SK-N-SH (cell line): ENCODE measurements around the gene COP1. TPM values are rescaled to one million over a fixed set of nuclear protein-coding genes. Genes with fewer than 3 reads are reported as not detected.

Experiments
- CTCF ChIA-PET: fragments of 300-600, 350-600 bp; formaldehyde crosslinking; extraction: SDS; loops from one replicate; lab custom pipeline; 2021; lab: Yijun Ruan, JAX
- POLR2A ChIA-PET: fragments of 350-600 bp; sonication (Branson Sonifier 250); formaldehyde crosslinking; extraction: SDS; loops from one replicate; lab custom pipeline; 2020; ENCODE audit warnings: antibody characterized with exemption, inconsistent platforms; lab: Yijun Ruan, JAX
- DNase-seq: peaks from one replicate; pipeline ENCODE4 v3.0.0; 2012
- H2AFZ ChIP-seq: fragments of 200-600 bp; sonication (generic); 2 replicates; pipeline ENCODE4 v1.8.1; 2016; ENCODE audit warnings: antibody characterized with exemption, mild to moderate bottlenecking, low read depth
- H3F3A ChIP-seq: fragments of 200-600 bp; sonication (generic); replicated peaks from 2 replicates; pipeline ENCODE3; 2016; ENCODE audit warnings: antibody characterized with exemption, mild to moderate bottlenecking; ENCODE audit not compliant: insufficient read depth
- H3K27ac ChIP-seq, 2 experiments: fragments of 200-500 bp in 1 of 2; fragments of 200-600 bp in 1 of 2; sonication (Bioruptor generic) in 1 of 2; sonication (generic), shearing (Covaris generic) in 1 of 2; 2 replicates each; pipeline versions ENCODE4 v1.5.1 to v1.6.1; 2014 to 2016; ENCODE audit warnings: low read depth in 2 of 2, inconsistent platforms in 1 of 2, low read length in 1 of 2, mild to moderate bottlenecking in 1 of 2, mixed read lengths in 1 of 2
- H3K27me3 ChIP-seq: fragments of 200-600 bp; sonication (generic), shearing (Covaris generic); 2 replicates; pipeline ENCODE4 v1.6.1; 2016; ENCODE audit warnings: mixed run types; ENCODE audit not compliant: insufficient read depth
- H3K36me3 ChIP-seq, 2 experiments: fragments of 200-500 bp in 1 of 2; fragments of 200-600 bp in 1 of 2; sonication (Bioruptor generic) in 1 of 2; sonication (generic) in 1 of 2; replicated peaks in 1 of 2; 2 replicates each; pipeline versions ENCODE3 to v1.5.1; 2014 to 2016; ENCODE audit warnings: low read length in 1 of 2, mild to moderate bottlenecking in 1 of 2; ENCODE audit not compliant: insufficient read depth in 2 of 2, control insufficient read depth in 1 of 2
- H3K4me1 ChIP-seq, 2 experiments: fragments of 200-500 bp in 1 of 2; fragments of 200-600 bp in 1 of 2; sonication (Bioruptor generic) in 1 of 2; sonication (generic), shearing (Covaris generic) in 1 of 2; 2 replicates each; pipeline versions ENCODE4 v1.5.1 to v1.6.1; 2014 to 2016; ENCODE audit warnings: low read depth in 1 of 2, low read length in 1 of 2, mixed run types in 1 of 2; ENCODE audit not compliant: insufficient read depth in 2 of 2, control insufficient read depth in 1 of 2
- H3K4me2 ChIP-seq: fragments of 200-600 bp; sonication (generic), shearing (Covaris generic); 2 replicates; pipeline ENCODE4 v1.6.1; 2017; ENCODE audit warnings: mixed run types
- H3K4me3 ChIP-seq, 2 experiments: fragments of 200-500 bp in 1 of 2; fragments of 200-600 bp in 1 of 2; sonication (Bioruptor generic) in 1 of 2; sonication (generic), shearing (Covaris generic) in 1 of 2; 2 replicates each; pipeline versions ENCODE4 v1.5.1 to v1.8.1; 2014 to 2016; ENCODE audit warnings: low read depth in 2 of 2, inconsistent platforms in 1 of 2, low read length in 1 of 2, mild to moderate bottlenecking in 1 of 2, mixed read lengths in 1 of 2, moderate library complexity in 1 of 2
- H3K79me2 ChIP-seq: fragments of 200-600 bp; sonication (generic); 2 replicates; pipeline ENCODE4 v1.8.1; 2017; ENCODE audit warnings: mild to moderate bottlenecking; ENCODE audit not compliant: insufficient read depth
- H3K9ac ChIP-seq: fragments of 200-600 bp; sonication (generic); 2 replicates; pipeline ENCODE4 v1.6.1; 2017; ENCODE audit warnings: mixed run types
- H3K9me2 ChIP-seq: fragments of 200-600 bp; sonication (generic); 2 replicates; pipeline ENCODE4 v1.6.1; 2017; ENCODE audit warnings: mixed run types
- H3K9me3 ChIP-seq: fragments of 200-600 bp; sonication (generic); 2 replicates; pipeline ENCODE4 v1.6.1; 2017; ENCODE audit warnings: mixed run types, mild to moderate bottlenecking, moderate library complexity
- H4K20me1 ChIP-seq: fragments of 200-600 bp; sonication (generic); 2 replicates; pipeline ENCODE4 v1.6.1; 2017; ENCODE audit warnings: mild to moderate bottlenecking, mixed run types; ENCODE audit not compliant: insufficient read depth
- FOSL2 ChIP-seq: IDR thresholded peaks from 2 replicates; pipeline ENCODE4 v1.4.0; 2012; ENCODE audit warnings: low read depth, mild to moderate bottlenecking, moderate library complexity, borderline replicate concordance
- GATA2 ChIP-seq: sonication (generic); formaldehyde crosslinking; IDR thresholded peaks from 2 replicates; pipeline ENCODE4 v1.5.0; 2020; ENCODE audit warnings: mild to moderate bottlenecking, missing genetic modification reagents
- MEF2A ChIP-seq: IDR thresholded peaks from 2 replicates; pipeline ENCODE4 v1.4.0; 2012; ENCODE audit warnings: low read depth, borderline replicate concordance
- RFX5 ChIP-seq: IDR thresholded peaks from 2 replicates; pipeline ENCODE4 v1.6.1; 2012; ENCODE audit warnings: mild to moderate bottlenecking, improper control_type of control experiment, low read length
- SIN3A ChIP-seq: IDR thresholded peaks from 2 replicates; pipeline ENCODE4 v1.6.1; 2012; ENCODE audit warnings: low read depth, mild to moderate bottlenecking, low read length, moderate library complexity, borderline replicate concordance
- SMC3 ChIP-seq: IDR thresholded peaks from 2 replicates; pipeline ENCODE4 v1.6.1; 2012; ENCODE audit warnings: low read depth, low read length, improper control_type of control experiment
- TAF1 ChIP-seq: IDR thresholded peaks from 2 replicates; pipeline ENCODE4 v1.6.1; 2012; ENCODE audit warnings: low read depth, mild to moderate bottlenecking, low read length, moderate library complexity, borderline replicate concordance
- TEAD4 ChIP-seq: IDR thresholded peaks from 2 replicates; pipeline ENCODE4 v1.4.0; 2012; ENCODE audit warnings: mild to moderate bottlenecking, borderline replicate concordance; ENCODE audit not compliant: insufficient read depth
- WGBS: methylation state at CpG from one replicate; pipeline ENCODE4 v1.1.6; 2017; ENCODE audit warnings: low lambda C conversion rate; 5-methylcytosine and 5-hydroxymethylcytosine counted together
- polyA plus RNA-seq, 3 experiments: library from polyadenylated mRNA; depleted of rRNA; stranded (reverse); fragments of >200 nt; gene quantifications; 2 replicates each; pipeline ENCODE4 v1.2.3, GENCODE V29; 2012
- TF ChIP-seq, protein P1 (sequence below): IDR thresholded peaks from 2 replicates; pipeline ENCODE4 v1.6.1; 2012; ENCODE audit warnings: mild to moderate bottlenecking, low read depth, low read length, moderate library complexity
- TF ChIP-seq, protein P2 (sequence below): fragments of 150-350 bp; IDR thresholded peaks from 2 replicates; pipeline ENCODE4 v1.6.1; 2017; ENCODE audit warnings: antibody characterized with exemption, low read length, low read depth, borderline replicate concordance
- TF ChIP-seq, protein P3 (sequence below): IDR thresholded peaks from 2 replicates; pipeline ENCODE4 v1.4.0; 2012; ENCODE audit warnings: low read depth, borderline replicate concordance
- TF ChIP-seq, protein P4 (sequence below): IDR thresholded peaks from 2 replicates; pipeline ENCODE4 v1.4.0; 2012; ENCODE audit warnings: low read depth, borderline replicate concordance
- TF ChIP-seq, protein P5 (sequence below): fragments of 150-350 bp; IDR thresholded peaks from 2 replicates; pipeline ENCODE4 v1.6.1; 2016; ENCODE audit warnings: mild to moderate bottlenecking, low read depth, low read length

The COP1 gene
- polyA plus RNA-seq, 1 of the 3 experiments (the other 2 are of a cell fraction), result 10.3 TPM

DNA sequence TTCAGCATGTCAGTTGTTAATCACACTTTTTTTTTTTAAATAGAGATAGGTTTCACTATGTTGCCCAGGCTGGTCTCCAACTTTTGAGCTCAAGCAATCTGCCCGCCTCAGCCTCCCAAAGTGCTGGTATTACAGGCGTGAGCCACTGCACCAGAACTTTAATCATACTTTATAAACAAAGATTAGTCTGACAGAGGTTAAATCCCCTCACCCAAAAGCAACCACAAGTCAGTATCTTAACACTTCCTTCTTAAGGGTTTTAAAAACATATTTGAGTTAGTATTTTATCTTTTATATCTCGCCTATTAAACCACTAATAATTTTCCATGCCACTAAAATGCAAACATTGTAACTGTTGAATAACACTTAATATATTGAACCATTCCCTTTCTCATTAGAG, 70.2 kb downstream of the COP1 start:
- Histone ChIP-seq H4K20me1 (no peaks in the 10 kb centered on the region; the same call in 1 of the 2 replicates), H3K27me3 (no peaks in the 10 kb centered on the region), H3K9me3 (no peaks in the 10 kb centered on the region), H3K9ac (no peak overlapping the region), H3K4me3 (no peak overlapping the region), H3K4me1 (no peaks in the 10 kb centered on the region; a peak in 1 of 4 replicates), H2AFZ (no peak overlapping the region)
- CTCF ChIA-PET, result no interaction called here
- WGBS, result 97% methylated on average over 3 of the region's 3 CpGs
- POLR2A ChIA-PET, result no interaction called here
- DNase-seq, result no peak
- TF ChIP-seq TAF1 (no peak), GATA2 (CRISPR knock-in tag) (no peak), SMC3 (no peak), TEAD4 (no peak), FOSL2 (no peak), RFX5 (no peak), SIN3A (no peak), MEF2A (no peak)
- TF ChIP-seq, protein P1, sequence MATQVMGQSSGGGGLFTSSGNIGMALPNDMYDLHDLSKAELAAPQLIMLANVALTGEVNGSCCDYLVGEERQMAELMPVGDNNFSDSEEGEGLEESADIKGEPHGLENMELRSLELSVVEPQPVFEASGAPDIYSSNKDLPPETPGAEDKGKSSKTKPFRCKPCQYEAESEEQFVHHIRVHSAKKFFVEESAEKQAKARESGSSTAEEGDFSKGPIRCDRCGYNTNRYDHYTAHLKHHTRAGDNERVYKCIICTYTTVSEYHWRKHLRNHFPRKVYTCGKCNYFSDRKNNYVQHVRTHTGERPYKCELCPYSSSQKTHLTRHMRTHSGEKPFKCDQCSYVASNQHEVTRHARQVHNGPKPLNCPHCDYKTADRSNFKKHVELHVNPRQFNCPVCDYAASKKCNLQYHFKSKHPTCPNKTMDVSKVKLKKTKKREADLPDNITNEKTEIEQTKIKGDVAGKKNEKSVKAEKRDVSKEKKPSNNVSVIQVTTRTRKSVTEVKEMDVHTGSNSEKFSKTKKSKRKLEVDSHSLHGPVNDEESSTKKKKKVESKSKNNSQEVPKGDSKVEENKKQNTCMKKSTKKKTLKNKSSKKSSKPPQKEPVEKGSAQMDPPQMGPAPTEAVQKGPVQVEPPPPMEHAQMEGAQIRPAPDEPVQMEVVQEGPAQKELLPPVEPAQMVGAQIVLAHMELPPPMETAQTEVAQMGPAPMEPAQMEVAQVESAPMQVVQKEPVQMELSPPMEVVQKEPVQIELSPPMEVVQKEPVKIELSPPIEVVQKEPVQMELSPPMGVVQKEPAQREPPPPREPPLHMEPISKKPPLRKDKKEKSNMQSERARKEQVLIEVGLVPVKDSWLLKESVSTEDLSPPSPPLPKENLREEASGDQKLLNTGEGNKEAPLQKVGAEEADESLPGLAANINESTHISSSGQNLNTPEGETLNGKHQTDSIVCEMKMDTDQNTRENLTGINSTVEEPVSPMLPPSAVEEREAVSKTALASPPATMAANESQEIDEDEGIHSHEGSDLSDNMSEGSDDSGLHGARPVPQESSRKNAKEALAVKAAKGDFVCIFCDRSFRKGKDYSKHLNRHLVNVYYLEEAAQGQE, result no peak
- TF ChIP-seq, protein P2, sequence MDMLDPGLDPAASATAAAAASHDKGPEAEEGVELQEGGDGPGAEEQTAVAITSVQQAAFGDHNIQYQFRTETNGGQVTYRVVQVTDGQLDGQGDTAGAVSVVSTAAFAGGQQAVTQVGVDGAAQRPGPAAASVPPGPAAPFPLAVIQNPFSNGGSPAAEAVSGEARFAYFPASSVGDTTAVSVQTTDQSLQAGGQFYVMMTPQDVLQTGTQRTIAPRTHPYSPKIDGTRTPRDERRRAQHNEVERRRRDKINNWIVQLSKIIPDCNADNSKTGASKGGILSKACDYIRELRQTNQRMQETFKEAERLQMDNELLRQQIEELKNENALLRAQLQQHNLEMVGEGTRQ, result no peak
- TF ChIP-seq, protein P3, sequence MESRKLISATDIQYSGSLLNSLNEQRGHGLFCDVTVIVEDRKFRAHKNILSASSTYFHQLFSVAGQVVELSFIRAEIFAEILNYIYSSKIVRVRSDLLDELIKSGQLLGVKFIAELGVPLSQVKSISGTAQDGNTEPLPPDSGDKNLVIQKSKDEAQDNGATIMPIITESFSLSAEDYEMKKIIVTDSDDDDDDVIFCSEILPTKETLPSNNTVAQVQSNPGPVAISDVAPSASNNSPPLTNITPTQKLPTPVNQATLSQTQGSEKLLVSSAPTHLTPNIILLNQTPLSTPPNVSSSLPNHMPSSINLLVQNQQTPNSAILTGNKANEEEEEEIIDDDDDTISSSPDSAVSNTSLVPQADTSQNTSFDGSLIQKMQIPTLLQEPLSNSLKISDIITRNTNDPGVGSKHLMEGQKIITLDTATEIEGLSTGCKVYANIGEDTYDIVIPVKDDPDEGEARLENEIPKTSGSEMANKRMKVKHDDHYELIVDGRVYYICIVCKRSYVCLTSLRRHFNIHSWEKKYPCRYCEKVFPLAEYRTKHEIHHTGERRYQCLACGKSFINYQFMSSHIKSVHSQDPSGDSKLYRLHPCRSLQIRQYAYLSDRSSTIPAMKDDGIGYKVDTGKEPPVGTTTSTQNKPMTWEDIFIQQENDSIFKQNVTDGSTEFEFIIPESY, result no peak
- TF ChIP-seq, protein P4, sequence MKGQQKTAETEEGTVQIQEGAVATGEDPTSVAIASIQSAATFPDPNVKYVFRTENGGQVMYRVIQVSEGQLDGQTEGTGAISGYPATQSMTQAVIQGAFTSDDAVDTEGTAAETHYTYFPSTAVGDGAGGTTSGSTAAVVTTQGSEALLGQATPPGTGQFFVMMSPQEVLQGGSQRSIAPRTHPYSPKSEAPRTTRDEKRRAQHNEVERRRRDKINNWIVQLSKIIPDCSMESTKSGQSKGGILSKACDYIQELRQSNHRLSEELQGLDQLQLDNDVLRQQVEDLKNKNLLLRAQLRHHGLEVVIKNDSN, result no peak
- TF ChIP-seq, protein P5, sequence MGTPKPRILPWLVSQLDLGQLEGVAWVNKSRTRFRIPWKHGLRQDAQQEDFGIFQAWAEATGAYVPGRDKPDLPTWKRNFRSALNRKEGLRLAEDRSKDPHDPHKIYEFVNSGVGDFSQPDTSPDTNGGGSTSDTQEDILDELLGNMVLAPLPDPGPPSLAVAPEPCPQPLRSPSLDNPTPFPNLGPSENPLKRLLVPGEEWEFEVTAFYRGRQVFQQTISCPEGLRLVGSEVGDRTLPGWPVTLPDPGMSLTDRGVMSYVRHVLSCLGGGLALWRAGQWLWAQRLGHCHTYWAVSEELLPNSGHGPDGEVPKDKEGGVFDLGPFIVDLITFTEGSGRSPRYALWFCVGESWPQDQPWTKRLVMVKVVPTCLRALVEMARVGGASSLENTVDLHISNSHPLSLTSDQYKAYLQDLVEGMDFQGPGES, result no peak
- TF ChIP-seq, all 33 proteins: peak for 0
- Histone ChIP-seq H3F3A (peaks cover 8% of the 10 kb centered on the region), H3K79me2 (peaks cover 51% of the 10 kb centered on the region), H3K9me2 (no peaks in the 10 kb centered on the region), H3K4me2 (no peak overlapping the region), H3K36me3 (peaks cover 15 to 21% of the 10 kb centered on the region in 2 experiments), H3K27ac (no peak overlapping the region)
